ENCODE data around the gene CEP126.

DNA sequence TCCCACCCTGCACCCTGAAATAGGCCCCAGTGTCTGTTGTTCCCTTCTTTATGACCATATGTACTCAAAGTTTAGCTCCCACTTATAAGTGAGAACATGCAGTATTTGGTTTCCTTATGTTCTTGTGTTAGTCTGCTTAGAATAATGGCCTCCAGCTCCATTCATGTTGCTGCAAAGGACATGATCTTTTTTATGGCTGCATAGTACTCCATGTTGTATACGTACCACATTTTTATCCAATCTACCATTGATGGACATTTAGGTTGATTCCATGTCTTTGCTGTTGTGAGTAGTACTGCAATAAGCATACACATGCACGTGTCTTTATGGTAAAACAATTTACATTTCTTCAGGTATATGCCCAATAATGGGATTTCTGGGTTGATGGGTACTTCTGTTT, 60.9 kb downstream of the CEP126 start:
- TF ChIP-seq POLR2A (IDR thresholded peaks at IDR 0.05) = no peak
- TF ChIP-seq, protein P1, sequence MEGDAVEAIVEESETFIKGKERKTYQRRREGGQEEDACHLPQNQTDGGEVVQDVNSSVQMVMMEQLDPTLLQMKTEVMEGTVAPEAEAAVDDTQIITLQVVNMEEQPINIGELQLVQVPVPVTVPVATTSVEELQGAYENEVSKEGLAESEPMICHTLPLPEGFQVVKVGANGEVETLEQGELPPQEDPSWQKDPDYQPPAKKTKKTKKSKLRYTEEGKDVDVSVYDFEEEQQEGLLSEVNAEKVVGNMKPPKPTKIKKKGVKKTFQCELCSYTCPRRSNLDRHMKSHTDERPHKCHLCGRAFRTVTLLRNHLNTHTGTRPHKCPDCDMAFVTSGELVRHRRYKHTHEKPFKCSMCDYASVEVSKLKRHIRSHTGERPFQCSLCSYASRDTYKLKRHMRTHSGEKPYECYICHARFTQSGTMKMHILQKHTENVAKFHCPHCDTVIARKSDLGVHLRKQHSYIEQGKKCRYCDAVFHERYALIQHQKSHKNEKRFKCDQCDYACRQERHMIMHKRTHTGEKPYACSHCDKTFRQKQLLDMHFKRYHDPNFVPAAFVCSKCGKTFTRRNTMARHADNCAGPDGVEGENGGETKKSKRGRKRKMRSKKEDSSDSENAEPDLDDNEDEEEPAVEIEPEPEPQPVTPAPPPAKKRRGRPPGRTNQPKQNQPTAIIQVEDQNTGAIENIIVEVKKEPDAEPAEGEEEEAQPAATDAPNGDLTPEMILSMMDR (IDR thresholded peaks at IDR 0.05) = no peak
- no peak for TF ChIP-seq POLR2AphosphoS5 (IDR thresholded peaks at IDR 0.05)
